Femur (tissue), 1 donor: ENCODE data around the gene FAM120C.

Experiments
- DNase-seq: peaks from one replicate; pipeline ENCODE4 v3.0.0-alpha.2; 2017

Gene FAM120C

GRCh38 chrX:54166915-54167314 lies 16.1 kb downstream of the FAM120C start:
- no peak for DNase-seq

DNA sequence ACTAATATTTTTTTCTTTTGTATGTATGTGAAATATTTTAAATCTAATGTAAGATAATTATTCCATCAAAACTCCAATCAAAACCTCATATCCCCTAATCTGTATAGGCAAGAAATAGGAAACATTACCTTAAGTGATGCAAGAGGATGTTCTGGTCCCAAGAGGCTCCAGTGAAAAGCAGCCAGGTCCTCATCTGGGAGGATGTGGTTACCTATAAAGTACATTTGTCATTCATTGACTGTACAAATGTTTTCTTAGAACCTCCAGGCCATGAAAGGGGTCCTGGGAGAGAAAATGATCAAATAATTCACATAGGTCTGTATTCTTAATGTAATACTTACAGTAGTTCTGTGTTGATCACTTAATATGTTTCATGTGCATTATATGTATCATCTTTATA lies 25.5 kb downstream of the FAM120C start:
- DNase-seq = no peak

- no peak for DNase-seq
Measured at GRCh38 chrX:54134269-54134668, 48.8 kb downstream of the FAM120C start.

DNA sequence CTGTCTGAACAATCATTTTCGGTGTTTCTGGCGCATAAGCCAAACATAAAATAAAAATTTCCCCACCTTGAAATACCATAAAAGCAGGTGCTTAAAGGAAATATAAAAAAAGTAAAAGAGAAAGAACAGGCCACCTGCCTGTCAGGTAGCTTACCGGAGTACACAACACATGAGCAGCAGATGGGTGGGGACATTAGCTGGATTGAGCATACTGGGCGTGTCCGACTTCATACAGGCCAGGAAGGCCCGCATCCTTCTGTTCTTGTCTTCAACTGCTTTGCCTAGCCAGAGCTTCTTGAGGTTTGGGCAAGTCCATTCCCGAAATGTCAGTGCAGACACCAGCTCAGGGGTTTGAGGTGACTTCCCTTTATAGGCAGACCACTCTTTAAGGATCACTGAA lies 66.7 kb downstream of the FAM120C start:
- no peak for DNase-seq

DNA sequence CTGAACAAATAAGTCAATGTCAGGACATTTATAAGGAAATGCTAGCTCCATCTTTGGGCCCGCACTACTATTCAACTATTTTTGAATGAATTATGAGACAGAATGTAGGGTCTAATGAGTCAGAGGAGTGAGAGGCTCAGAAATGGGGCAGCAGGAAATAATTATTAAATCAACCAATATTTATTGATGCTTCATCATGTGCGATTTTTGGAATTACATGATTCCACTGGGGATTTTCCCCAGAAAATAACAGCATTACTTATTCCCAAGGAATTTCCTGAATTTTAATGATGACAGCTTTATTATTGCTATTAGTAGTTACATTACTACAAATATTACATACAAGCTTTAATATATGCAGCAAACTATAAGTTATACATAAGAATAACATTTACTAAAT lies 89.5 kb downstream of the FAM120C start:
- no peak for DNase-seq

- no peak for DNase-seq
Measured at GRCh38 chrX:54093159-54093558, 89.9 kb downstream of the FAM120C start.

DNA sequence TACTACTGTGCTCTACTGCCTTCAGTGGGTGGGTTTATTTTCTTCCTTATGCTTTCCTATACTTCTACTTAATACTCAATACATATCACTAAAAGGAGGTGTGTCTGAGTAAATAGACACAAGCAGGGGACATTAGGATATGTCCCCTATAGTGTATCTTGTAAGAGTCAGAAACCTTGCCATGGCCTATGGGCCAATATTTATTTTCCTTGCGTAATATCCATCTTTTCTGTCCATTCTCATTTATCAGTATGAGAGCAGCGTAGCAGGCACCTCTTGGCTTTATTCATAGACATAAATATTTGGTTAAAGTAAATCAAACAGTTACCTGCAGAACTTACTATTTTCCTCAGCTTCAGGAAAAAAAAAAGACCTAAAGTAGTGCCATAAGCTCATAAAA lies 92.2 kb downstream of the FAM120C start:
- DNase-seq = no peak

DNA sequence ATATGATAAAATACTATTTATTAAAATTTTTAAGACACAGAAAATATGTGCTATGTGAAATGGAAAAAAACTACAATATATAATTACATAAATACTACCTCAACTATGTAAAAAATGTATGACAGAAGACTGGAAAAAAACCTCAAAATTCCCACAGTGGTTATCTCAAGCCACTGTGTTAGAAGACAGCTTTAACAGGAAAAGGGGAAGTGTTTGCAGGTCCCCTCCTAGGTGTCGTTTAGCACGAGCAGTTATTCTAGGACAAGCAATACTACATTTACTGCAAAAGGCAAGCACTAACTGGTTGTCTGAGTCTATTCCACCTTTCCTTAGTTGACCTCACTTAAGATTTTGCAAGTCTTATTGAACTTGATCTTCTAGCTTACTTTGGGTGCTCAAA lies 93.9 kb downstream of the FAM120C start:
- no peak for DNase-seq

GRCh38 chrX:54087661-54088060 lies 95.4 kb downstream of the FAM120C start:
- DNase-seq = no peak

GRCh38 chrX:54085666-54086065 lies 97.4 kb downstream of the FAM120C start:
- DNase-seq = no peak

DNA sequence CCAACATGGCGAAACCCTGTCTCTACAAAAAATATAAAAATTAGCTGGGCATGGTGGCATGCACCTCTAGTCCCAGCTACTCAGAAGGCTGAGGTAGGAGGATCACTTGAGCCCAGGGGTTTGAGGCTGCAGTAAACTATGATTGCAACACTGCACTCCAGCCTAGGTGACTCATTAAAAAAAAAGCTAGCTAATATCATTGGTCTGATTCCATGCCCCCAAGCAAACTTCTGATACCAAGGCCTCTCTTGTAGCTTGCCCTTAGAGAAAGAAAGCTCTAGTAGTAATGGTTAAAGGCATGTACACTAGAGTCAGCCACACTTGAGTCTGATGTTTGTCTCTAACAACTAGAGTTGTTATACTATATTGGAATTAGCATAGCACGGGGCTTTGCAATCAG lies 106.2 kb downstream of the FAM120C start:
- no peak for DNase-seq

DNA sequence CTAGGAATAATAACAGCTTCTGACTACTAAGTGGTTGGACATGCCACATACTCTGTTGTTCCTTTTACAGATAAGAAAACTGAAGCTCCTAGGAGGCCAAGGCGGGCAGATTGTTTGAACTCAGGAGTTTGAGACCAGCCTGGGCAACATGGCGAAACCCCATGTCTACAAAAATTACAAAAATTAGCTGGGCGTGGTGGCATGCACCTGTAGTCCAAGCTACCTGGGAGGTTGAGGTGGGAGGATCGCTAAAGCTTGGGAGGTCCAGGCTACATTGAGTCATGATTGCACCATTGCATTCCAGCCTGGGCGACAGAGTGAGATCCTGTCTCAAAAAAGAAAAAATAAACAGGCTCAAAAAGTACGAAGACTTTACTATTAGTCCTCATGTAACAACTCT lies 108.2 kb downstream of the FAM120C start:
- no peak for DNase-seq

DNA sequence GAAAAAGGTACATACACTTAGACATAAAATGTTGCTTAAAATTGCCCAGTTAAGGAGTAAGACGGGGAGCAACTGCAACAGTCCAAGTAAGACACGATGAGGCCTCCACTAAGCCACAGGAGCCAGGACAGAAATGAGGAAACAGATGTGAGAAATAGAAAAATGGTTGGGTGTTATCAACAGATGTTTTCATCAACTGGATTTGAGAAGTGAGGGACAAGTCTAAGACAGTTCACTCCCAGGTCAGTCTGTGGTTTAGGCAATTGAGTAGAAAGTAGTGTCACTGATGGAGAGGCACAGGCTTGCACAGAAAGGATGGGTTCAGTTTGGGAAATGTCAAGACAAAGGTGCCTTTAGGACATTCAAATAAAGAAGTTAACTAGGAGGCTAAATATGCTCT lies 115.3 kb downstream of the FAM120C start:
- DNase-seq = no peak

GRCh38 chrX:54066841-54067240 lies 116.2 kb downstream of the FAM120C start:
- no peak for DNase-seq

- DNase-seq = no peak
Measured at GRCh38 chrX:54064564-54064963, 118.5 kb downstream of the FAM120C start.

- no peak for DNase-seq
Measured at GRCh38 chrX:54063361-54063760, 119.7 kb downstream of the FAM120C start.

DNA sequence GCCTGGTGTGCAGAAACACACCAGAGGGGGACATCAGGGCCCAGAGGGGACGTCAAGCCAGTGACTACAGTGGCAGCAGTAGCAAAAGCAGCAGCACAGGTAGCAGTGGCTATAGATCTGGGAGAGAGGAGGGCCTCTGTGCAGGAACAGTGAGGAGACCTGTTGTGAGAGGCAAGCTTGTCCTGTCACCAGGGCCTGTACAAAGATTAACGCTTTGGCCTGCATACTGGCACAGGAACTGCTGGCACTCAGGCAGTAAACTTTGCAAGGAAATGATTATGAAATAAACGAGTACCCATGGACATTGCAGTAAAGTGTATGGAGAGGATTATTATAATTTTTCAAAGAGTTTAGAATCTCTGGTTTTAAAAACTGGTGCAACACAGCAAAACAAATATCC lies 133.3 kb downstream of the FAM120C start:
- no peak for DNase-seq

DNA sequence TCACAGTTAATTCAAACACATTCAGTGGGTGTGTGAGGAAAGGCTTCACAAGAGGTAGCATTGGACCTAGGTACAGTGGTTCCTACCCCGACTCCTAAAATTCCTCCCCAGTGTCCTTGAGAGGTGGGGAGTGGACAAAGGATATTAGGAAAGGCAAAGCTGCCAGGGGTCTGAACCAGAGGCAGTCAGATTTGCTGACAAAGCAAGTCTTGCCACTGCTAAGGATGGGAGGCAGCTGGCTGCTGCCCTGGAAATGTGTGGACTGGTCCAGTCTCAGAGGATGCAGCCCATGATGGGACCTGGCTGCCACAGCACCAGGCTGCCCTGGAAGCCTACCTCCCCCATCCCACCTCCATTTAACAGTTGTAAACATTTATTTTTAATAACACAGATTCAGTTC lies 134.6 kb downstream of the FAM120C start:
- no peak for DNase-seq

- no peak for DNase-seq
Measured at GRCh38 chrX:54045563-54046228, 137.4 kb downstream of the FAM120C start.

DNA sequence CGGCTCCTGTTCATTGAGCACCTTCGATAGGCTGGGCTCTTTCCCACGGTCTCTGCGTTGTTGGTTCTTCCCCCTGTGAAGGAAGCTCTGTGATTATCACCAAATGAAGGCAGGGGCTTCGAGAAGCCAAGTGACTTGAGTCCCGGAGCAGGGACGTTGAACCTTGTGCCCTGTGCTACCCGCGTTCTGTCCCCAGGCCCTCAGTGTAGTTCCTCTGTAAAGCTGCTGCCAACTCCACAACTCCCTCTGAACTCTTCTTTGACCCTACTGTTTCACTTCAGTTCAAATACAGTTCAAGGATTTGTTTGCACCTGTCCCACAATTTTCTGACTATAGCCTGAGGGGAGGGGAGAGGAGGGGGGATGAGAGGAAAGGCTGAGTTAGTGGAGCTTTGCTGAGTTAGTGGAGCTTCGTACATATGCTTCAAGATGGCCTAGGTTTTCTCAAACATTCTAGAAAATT lies 138.1 kb downstream of the FAM120C start:
- no peak for DNase-seq

GRCh38 chrX:54044126-54044876 lies 138.8 kb downstream of the FAM120C start, which contains the start of gene PHF8:
Gene PHF8, minus strand, starts transcription at chrX:54044473. Its CDS starts 1,745 bp downstream, at chrX:54042728.
- DNase-seq = peak; percentile 97

DNA sequence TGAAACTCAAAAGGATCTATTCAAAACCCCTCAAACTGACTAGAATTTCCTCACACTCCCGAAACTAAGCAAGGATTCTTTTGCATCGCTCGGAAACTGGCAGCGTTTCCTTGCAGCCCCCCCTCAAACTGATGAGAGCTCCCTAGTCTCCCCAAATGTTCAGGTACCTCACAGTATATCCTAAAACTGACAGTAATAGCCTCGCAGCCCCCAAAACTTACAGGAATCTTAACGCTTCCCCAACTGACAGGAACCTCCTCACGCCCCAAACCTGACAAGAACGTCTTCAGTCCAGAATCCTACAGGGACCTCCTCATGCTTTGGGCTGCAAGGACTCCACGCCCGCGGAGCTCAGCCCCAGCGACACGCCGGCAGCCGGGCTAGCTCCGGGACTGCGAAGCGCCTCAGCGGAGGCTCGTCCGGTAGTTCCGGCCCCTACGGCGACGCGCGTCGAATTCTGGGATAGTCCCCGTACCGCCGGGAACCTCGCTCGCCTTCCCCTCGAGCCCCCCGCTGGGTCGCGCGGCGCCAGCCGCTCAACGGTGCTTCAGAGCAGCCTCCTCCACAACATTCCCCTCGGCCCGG lies 139.4 kb downstream of the FAM120C start:
- peak; percentile 34 for DNase-seq

DNA sequence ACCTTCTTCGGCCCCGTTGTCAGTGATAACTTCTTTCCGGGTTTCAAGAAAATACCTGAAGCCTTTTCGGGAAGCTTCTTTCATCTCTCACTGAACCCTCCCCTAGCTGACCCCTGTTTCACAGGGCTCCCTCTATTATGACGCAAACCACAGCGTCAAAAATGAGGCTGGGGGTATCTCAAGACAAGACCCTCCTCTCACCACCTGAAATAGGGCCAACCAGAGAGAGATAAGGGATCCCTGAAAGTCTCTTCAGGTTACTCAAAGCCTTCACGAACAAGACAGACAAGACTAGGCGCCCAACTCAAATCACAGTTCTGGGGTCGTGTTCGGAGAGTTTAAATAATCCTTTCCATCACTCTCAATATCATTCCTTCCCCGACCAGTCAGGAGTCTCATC lies 140.0 kb downstream of the FAM120C start:
- DNase-seq = no peak

GRCh38 chrX:54042609-54043021 lies 140.4 kb downstream of the FAM120C start:
- peak; percentile 64 for DNase-seq
